SK-N-SH treated with all-trans-retinoic acid at 6 μM for 48 hours (cell line): ENCODE measurements around the gene ARHGAP24.

Experiments
- ATAC-seq: fragments of 200-7000 bp; cut with Tn5 transposase; 3 replicates; pipeline ENCODE4 v1.9.1; 2020; ENCODE audit warnings: mild to moderate bottlenecking, moderate library complexity
- ARNTL ChIP-seq: fragments of 450-650 bp; formaldehyde crosslinking; IDR thresholded peaks from 2 replicates; pipeline ENCODE4 v1.5.0; 2020; ENCODE audit warnings: low read depth, mild to moderate bottlenecking, moderate library complexity, borderline replicate concordance
- CSDC2 ChIP-seq: fragments of 250-450 bp; sonication (Bioruptor Pico); IDR thresholded peaks from 2 replicates; pipeline ENCODE4 v1.5.0; 2020; ENCODE audit warnings: mild to moderate bottlenecking, moderate library complexity
- ESRRG ChIP-seq: fragments of 250-450 bp; sonication (Bioruptor Pico); IDR thresholded peaks from 2 replicates; pipeline ENCODE4 v1.6.1; 2021; ENCODE audit warnings: mild to moderate bottlenecking
- GLIS3 ChIP-seq: fragments of 250-450 bp; sonication (Bioruptor Pico); IDR thresholded peaks from 2 replicates; pipeline ENCODE4 v1.5.0; 2020; ENCODE audit warnings: mild to moderate bottlenecking, moderate library complexity
- ISL1 ChIP-seq: fragments of 250-450 bp; sonication (Bioruptor Pico); IDR thresholded peaks from 2 replicates; pipeline ENCODE4 v2.1.2; 2022; ENCODE audit warnings: mild to moderate bottlenecking, moderate library complexity
- OSR1 ChIP-seq: fragments of 250-450 bp; sonication (Bioruptor Pico); IDR thresholded peaks from 2 replicates; pipeline ENCODE4 v1.8.0; 2022; ENCODE audit warnings: moderate library complexity, mild to moderate bottlenecking, inconsistent platforms
- PPARA ChIP-seq: fragments of 250-450 bp; sonication (Bioruptor Pico); IDR thresholded peaks from 2 replicates; pipeline ENCODE4 v1.5.0; 2020; ENCODE audit warnings: mild to moderate bottlenecking, borderline replicate concordance
- RARB ChIP-seq: fragments of 250-450 bp; sonication (Bioruptor Pico); IDR thresholded peaks from 2 replicates; pipeline ENCODE4 v1.8.0; 2021; ENCODE audit warnings: mild to moderate bottlenecking, moderate library complexity
- SNAI2 ChIP-seq: fragments of 250-450 bp; sonication (Bioruptor Pico); IDR thresholded peaks from 2 replicates; pipeline ENCODE4 v1.5.0; 2020; ENCODE audit warnings: mild to moderate bottlenecking, moderate library complexity
- TCF4 ChIP-seq: fragments of 250-450 bp; sonication (Bioruptor Pico); IDR thresholded peaks from 2 replicates; pipeline ENCODE4 v1.8.0; 2021; ENCODE audit warnings: mild to moderate bottlenecking, moderate library complexity, borderline replicate concordance
- TOX ChIP-seq: fragments of 250-450 bp; sonication (Bioruptor Pico); IDR thresholded peaks from 2 replicates; pipeline ENCODE4 v1.8.0; 2021; ENCODE audit warnings: mild to moderate bottlenecking, moderate library complexity, borderline replicate concordance
- ZC3H10 ChIP-seq: fragments of 250-450 bp; sonication (Bioruptor Pico); IDR thresholded peaks from 2 replicates; pipeline ENCODE4 v1.5.1; 2021; ENCODE audit warnings: mild to moderate bottlenecking, moderate library complexity
- ZFP3 ChIP-seq: fragments of 250-450 bp; sonication (Bioruptor Pico); IDR thresholded peaks from 2 replicates; pipeline ENCODE4 v1.5.0; 2020; ENCODE audit warnings: mild to moderate bottlenecking, moderate library complexity
- ZFP30 ChIP-seq: fragments of 450-650 bp; formaldehyde crosslinking; IDR thresholded peaks from 2 replicates; pipeline ENCODE4 v1.5.0; 2022; ENCODE audit warnings: mild to moderate bottlenecking, moderate library complexity
- ZNF70 ChIP-seq: fragments of 450-650 bp; formaldehyde crosslinking; IDR thresholded peaks from 2 replicates; pipeline ENCODE4 v1.5.0; 2020; ENCODE audit warnings: mild to moderate bottlenecking, moderate library complexity
- ZNF8 ChIP-seq: fragments of 450-650 bp; formaldehyde crosslinking; IDR thresholded peaks from 2 replicates; pipeline ENCODE4 v1.5.0; 2020; ENCODE audit warnings: mild to moderate bottlenecking, moderate library complexity
- TF ChIP-seq, protein P1 (sequence below): fragments of 250-450 bp; sonication (Bioruptor Pico); IDR thresholded peaks from 2 replicates; pipeline ENCODE4 v1.5.0; 2020; ENCODE audit warnings: mild to moderate bottlenecking, moderate library complexity
- TF ChIP-seq, protein P2 (sequence below): fragments of 250-450 bp; sonication (Bioruptor Pico); IDR thresholded peaks from 2 replicates; pipeline ENCODE4 v1.8.0; 2020; ENCODE audit warnings: mild to moderate bottlenecking, moderate library complexity, borderline replicate concordance
- TF ChIP-seq, protein P3 (sequence below): fragments of 250-450 bp; sonication (Bioruptor Pico); IDR thresholded peaks from 2 replicates; pipeline ENCODE4 v1.8.0; 2021; ENCODE audit warnings: low read depth, mild to moderate bottlenecking, moderate library complexity, borderline replicate concordance
- TF ChIP-seq, protein P4 (sequence below): fragments of 250-450 bp; sonication (Bioruptor Pico); IDR thresholded peaks from 2 replicates; pipeline ENCODE4 v1.5.1; 2020; ENCODE audit warnings: low read depth, mild to moderate bottlenecking, moderate library complexity

The ARHGAP24 gene

DNA sequence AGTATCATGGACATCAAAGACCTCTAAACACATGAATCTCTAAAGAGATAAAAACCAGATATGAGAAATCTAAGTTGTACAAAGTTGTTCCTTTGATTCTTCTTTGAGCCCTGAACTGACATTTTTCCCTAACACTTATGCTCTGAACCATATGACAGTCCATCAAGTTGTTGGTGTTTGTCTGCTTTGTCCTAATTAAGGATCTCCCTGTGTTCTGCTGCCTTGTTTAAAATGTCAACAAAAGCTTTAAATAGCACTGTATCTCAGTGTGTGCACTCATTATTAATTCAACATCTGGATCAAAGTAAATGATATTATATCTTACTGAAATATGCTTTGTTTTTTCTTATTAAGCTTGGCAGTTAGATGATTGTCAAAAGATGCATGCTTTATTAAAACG is 563.1 kb downstream of the ARHGAP24 start:
- TF ChIP-seq, protein P1, sequence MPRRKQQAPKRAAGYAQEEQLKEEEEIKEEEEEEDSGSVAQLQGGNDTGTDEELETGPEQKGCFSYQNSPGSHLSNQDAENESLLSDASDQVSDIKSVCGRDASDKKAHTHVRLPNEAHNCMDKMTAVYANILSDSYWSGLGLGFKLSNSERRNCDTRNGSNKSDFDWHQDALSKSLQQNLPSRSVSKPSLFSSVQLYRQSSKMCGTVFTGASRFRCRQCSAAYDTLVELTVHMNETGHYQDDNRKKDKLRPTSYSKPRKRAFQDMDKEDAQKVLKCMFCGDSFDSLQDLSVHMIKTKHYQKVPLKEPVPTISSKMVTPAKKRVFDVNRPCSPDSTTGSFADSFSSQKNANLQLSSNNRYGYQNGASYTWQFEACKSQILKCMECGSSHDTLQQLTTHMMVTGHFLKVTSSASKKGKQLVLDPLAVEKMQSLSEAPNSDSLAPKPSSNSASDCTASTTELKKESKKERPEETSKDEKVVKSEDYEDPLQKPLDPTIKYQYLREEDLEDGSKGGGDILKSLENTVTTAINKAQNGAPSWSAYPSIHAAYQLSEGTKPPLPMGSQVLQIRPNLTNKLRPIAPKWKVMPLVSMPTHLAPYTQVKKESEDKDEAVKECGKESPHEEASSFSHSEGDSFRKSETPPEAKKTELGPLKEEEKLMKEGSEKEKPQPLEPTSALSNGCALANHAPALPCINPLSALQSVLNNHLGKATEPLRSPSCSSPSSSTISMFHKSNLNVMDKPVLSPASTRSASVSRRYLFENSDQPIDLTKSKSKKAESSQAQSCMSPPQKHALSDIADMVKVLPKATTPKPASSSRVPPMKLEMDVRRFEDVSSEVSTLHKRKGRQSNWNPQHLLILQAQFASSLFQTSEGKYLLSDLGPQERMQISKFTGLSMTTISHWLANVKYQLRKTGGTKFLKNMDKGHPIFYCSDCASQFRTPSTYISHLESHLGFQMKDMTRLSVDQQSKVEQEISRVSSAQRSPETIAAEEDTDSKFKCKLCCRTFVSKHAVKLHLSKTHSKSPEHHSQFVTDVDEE (CRISPR knock-in tag): no peak
- TF ChIP-seq ZC3H10 (CRISPR knock-in tag): no peak
- no peak for TF ChIP-seq ESRRG
- TF ChIP-seq ARNTL: no peak
- TF ChIP-seq, protein P2, sequence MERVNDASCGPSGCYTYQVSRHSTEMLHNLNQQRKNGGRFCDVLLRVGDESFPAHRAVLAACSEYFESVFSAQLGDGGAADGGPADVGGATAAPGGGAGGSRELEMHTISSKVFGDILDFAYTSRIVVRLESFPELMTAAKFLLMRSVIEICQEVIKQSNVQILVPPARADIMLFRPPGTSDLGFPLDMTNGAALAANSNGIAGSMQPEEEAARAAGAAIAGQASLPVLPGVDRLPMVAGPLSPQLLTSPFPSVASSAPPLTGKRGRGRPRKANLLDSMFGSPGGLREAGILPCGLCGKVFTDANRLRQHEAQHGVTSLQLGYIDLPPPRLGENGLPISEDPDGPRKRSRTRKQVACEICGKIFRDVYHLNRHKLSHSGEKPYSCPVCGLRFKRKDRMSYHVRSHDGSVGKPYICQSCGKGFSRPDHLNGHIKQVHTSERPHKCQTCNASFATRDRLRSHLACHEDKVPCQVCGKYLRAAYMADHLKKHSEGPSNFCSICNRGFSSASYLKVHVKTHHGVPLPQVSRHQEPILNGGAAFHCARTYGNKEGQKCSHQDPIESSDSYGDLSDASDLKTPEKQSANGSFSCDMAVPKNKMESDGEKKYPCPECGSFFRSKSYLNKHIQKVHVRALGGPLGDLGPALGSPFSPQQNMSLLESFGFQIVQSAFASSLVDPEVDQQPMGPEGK (CRISPR knock-in tag): no peak
- TF ChIP-seq GLIS3 (CRISPR knock-in tag): no peak
- no peak for TF ChIP-seq ISL1 (CRISPR knock-in tag)
- no peak for TF ChIP-seq ZFP3 (CRISPR knock-in tag)
- TF ChIP-seq RARB: no peak
- no peak for TF ChIP-seq ZNF8 (CRISPR knock-in tag)
- no peak for TF ChIP-seq ZFP30 (CRISPR knock-in tag)
- no peak for TF ChIP-seq ZNF70 (CRISPR knock-in tag)
- TF ChIP-seq OSR1 (CRISPR knock-in tag): no peak
- no peak for TF ChIP-seq CSDC2 (CRISPR knock-in tag)
- no peak for TF ChIP-seq PPARA
- TF ChIP-seq TCF4 (CRISPR knock-in tag): no peak
- TF ChIP-seq, protein P3, sequence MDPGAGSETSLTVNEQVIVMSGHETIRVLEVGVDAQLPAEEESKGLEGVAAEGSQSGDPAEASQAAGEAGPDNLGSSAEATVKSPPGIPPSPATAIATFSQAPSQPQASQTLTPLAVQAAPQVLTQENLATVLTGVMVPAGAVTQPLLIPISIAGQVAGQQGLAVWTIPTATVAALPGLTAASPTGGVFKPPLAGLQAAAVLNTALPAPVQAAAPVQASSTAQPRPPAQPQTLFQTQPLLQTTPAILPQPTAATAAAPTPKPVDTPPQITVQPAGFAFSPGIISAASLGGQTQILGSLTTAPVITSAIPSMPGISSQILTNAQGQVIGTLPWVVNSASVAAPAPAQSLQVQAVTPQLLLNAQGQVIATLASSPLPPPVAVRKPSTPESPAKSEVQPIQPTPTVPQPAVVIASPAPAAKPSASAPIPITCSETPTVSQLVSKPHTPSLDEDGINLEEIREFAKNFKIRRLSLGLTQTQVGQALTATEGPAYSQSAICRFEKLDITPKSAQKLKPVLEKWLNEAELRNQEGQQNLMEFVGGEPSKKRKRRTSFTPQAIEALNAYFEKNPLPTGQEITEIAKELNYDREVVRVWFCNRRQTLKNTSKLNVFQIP (CRISPR knock-in tag): no peak
- TF ChIP-seq SNAI2 (CRISPR knock-in tag): no peak

DNA sequence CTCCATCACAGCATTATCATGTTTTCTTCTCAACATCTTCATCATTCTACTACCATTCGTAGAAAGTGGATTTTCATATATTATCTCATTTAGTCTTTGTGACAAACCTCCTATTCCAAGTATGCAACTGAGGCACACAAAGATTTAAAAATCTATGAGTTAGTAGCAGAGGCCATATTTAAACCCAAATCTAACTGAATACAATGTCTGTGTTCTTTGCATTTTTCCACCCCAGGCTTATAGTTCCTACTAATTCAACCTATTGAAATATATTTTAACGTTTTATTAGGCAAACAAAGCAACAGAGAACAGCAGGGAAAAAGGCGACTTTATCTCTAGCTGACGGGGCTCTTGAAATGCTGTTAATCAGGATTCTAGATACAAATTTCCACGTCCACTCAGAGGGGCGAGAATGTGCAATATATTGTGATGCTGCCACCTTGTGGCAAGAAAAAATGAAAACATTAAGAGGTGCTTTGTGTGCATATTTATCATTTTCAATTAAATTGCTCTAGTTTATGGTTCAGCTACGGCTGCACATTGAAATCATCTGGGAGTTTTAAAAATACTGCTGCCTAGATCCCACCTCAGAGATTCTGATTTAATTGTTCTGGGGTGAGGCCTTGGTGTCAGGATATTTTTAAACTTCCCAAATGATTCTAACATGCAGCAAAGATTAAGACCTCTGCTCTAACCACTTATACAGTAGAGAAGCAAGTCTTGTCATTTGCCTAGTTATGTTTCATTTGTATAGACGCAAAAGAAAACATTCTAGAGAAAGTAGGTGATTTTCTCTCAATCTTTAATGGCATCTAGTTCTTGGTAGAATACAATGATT is 569.0 kb downstream of the ARHGAP24 start:
- TF ChIP-seq, protein P4, sequence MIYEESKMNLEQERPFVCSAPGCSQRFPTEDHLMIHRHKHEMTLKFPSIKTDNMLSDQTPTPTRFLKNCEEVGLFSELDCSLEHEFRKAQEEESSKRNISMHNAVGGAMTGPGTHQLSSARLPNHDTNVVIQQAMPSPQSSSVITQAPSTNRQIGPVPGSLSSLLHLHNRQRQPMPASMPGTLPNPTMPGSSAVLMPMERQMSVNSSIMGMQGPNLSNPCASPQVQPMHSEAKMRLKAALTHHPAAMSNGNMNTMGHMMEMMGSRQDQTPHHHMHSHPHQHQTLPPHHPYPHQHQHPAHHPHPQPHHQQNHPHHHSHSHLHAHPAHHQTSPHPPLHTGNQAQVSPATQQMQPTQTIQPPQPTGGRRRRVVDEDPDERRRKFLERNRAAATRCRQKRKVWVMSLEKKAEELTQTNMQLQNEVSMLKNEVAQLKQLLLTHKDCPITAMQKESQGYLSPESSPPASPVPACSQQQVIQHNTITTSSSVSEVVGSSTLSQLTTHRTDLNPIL (CRISPR knock-in tag): no peak
- peak; percentile 96 for ATAC-seq

More for the DNA sequence above, 563.1 kb downstream of the ARHGAP24 start:
- no peak for ATAC-seq

DNA sequence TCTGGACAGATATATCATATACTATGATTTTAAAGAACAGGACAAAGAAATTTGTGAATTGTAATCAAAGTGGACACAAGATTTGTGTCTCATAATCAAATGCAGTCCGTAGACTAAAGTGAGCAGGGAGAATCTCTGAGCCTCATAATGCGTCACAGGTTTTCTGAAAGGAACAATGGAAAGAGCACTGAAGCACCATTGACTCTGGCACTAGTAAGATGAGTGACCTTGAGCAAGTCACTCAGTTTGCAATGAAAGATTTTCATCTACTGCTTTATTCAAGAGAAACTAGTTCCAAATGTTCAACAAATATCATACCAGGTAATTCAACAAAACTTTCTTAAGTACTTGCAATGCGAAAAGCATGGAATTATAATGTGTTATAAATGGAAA is 569.6 kb downstream of the ARHGAP24 start:
- TF ChIP-seq OSR1 (CRISPR knock-in tag) (no peak), ESRRG (no peak), TCF4 (CRISPR knock-in tag) (no peak), ARNTL (no peak), GLIS3 (CRISPR knock-in tag) (no peak), TOX (CRISPR knock-in tag) (no peak), ISL1 (CRISPR knock-in tag) (no peak)
- TF ChIP-seq, protein P4 (CRISPR knock-in tag): no peak
- TF ChIP-seq, protein P2 (CRISPR knock-in tag): no peak
- no peak; the same call in 2 of the 3 replicates for ATAC-seq
